ENCODE measurements around the gene EXD1. TPM values are rescaled to one million over a fixed set of nuclear protein-coding genes. Genes with fewer than 3 reads are reported as not detected.
A peak's percentile ranks its signal among the peaks of the same experiment; 100 is the strongest.
"Not testable (repeated sequence)": the region's sequence is repeated elsewhere in the genome, so short reads cannot be mapped to it uniquely, and the experiment has no call there.

EXD1 gene
- total RNA-seq, 1 experiment from 2014 or later = not detected

DNA sequence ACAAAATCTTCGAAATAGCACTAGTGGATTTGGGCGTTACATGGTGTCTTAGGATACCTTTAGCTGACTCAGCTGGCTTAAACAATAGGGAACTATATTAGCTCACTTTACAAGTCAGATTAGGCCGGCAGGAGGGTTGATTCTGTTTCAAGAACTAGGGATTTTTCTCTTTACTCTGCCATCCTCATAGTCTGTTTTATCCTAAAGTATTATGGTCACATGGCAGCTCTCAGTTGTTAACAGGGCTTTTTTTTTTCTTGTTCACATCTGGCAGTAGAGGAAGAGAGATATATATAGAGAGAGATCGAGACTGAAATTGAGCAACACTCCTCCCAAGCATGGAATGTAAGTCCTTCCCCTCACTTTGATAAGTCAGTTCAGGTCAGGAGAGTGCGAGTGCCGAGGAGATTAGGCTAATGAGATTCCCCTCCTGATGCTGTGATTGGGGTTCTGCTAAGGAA lies 33.4 kb upstream of the EXD1 start:
- Histone ChIP-seq H3K27ac (ENCODE audit: low read depth, low read length, poor library complexity, severe bottlenecking) (no peak overlapping the region), H3K9me3 (ENCODE audit: low read depth, low read length, poor library complexity, severe bottlenecking) (peaks cover 3% of the 10 kb centered on the region), H3K36me3 (ENCODE audit: insufficient read depth, low read length, poor library complexity, severe bottlenecking) (peaks cover 8% of the 10 kb centered on the region), H3K4me1 (ENCODE audit: insufficient read depth, low read length, poor library complexity, severe bottlenecking) (peaks cover 7% of the 10 kb centered on the region), H3K27me3 (replicated peaks; ENCODE audit: insufficient read depth, low read depth, low read length, poor library complexity) (no peaks in the 10 kb centered on the region), H3K4me3 (ENCODE audit: low read depth, low read length, poor library complexity, severe bottlenecking) (no peak overlapping the region)
- no TSS peak for BruUV-seq (replicated peaks)
- peak; percentile 26 for DNase-seq (ENCODE audit: low spot score)
- ChIA-PET CTCF (interaction anchor here (0.6 kb wide), 1 partner anchor 173 kb away, joined by 4 read pairs; no protein-coding TSS in a partner anchor), POLR2A (ENCODE audit: low non-redundant PET) (interaction anchor here (0.5 to 0.7 kb wide), 2 partner anchors 159 to 390 kb away, joined by 3 to 7 read pairs; no protein-coding TSS in a partner anchor)
- intact Hi-C loops (cut with micrococcal nuclease; ENCODE audit: unreplicated experiment) = no loop called here
- TF ChIP-seq, protein P1, sequence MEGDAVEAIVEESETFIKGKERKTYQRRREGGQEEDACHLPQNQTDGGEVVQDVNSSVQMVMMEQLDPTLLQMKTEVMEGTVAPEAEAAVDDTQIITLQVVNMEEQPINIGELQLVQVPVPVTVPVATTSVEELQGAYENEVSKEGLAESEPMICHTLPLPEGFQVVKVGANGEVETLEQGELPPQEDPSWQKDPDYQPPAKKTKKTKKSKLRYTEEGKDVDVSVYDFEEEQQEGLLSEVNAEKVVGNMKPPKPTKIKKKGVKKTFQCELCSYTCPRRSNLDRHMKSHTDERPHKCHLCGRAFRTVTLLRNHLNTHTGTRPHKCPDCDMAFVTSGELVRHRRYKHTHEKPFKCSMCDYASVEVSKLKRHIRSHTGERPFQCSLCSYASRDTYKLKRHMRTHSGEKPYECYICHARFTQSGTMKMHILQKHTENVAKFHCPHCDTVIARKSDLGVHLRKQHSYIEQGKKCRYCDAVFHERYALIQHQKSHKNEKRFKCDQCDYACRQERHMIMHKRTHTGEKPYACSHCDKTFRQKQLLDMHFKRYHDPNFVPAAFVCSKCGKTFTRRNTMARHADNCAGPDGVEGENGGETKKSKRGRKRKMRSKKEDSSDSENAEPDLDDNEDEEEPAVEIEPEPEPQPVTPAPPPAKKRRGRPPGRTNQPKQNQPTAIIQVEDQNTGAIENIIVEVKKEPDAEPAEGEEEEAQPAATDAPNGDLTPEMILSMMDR (conservative IDR thresholded peaks at IDR 0.05; ENCODE audit: low read depth, low read length) = no peak
- no peak for TF ChIP-seq EZH2 (IDR thresholded peaks at IDR 0.05; ENCODE audit: borderline replicate concordance, low read depth, low read length, poor library complexity, severe bottlenecking)

DNA sequence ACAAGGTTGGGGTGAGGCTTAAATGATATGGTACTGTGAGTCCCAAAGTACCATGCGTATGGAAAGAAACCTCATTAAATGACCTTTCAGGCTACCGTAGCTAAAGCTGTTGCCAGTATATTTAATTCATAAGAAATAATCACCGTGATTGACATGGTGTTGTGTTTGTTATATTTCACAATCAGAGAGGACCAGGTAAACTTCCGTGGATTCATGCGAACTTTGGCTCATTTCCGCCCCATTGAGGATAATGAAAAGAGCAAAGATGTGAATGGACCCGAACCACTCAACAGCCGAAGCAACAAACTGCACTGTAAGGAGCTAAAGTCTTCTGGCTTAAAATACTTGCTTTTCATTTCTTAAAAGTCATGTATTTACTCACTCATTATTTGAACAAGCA lies 32.0 kb upstream of the EXD1 start:
- H3K4me1 ChIP-seq (ENCODE audit: insufficient read depth, low read length, poor library complexity, severe bottlenecking) = peaks cover 7% of the 10 kb centered on the region
- H3K36me3 ChIP-seq (ENCODE audit: insufficient read depth, low read length, poor library complexity, severe bottlenecking) = peaks cover 8% of the 10 kb centered on the region
- no peak overlapping the region for H3K27ac ChIP-seq (ENCODE audit: low read depth, low read length, poor library complexity, severe bottlenecking)
- peaks cover 3% of the 10 kb centered on the region for H3K9me3 ChIP-seq (ENCODE audit: low read depth, low read length, poor library complexity, severe bottlenecking)
- no peak overlapping the region for H3K4me3 ChIP-seq (ENCODE audit: low read depth, low read length, poor library complexity, severe bottlenecking)
- intact Hi-C loops (cut with micrococcal nuclease; ENCODE audit: unreplicated experiment) = no loop called here
- ChIA-PET POLR2A (ENCODE audit: low non-redundant PET) (no interaction called here), CTCF (no interaction called here)
- no peaks in the 10 kb centered on the region for H3K27me3 ChIP-seq (replicated peaks; ENCODE audit: insufficient read depth, low read depth, low read length, poor library complexity)
- TF ChIP-seq, protein P1 (conservative IDR thresholded peaks at IDR 0.05; ENCODE audit: low read depth, low read length) = no peak
- no peak for TF ChIP-seq EZH2 (IDR thresholded peaks at IDR 0.05; ENCODE audit: borderline replicate concordance, low read depth, low read length, poor library complexity, severe bottlenecking)
- BruUV-seq (replicated peaks) = no TSS peak
- DNase-seq (ENCODE audit: low spot score) = no peak

DNA sequence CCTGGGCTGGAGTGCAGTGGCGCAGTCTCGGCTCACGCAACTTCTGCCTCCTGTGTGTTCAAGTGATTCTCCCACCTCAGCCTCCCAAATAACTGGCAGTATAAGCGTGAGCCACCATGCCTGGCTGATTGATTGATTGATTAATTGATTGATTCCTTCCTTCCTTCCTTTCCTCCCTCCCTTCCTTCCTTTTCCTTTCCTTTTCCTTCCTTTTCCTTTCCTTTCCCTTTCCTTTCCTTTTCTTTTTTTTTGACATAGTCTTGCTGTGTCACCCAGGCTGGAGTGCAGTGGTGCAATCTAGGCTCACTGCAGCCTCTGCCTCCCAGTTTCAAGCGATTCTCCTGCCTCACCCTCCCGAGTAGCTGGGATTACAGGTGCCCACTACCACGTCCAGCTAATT lies 30.4 kb upstream of the EXD1 start:
- POLR2A ChIA-PET (ENCODE audit: low non-redundant PET); H3K27me3 ChIP-seq (replicated peaks; ENCODE audit: insufficient read depth, low read depth, low read length, poor library complexity); BruUV-seq (replicated peaks); DNase-seq (ENCODE audit: low spot score); H3K4me3 ChIP-seq (ENCODE audit: low read depth, low read length, poor library complexity, severe bottlenecking); H3K4me1 ChIP-seq (ENCODE audit: insufficient read depth, low read length, poor library complexity, severe bottlenecking); H3K27ac ChIP-seq (ENCODE audit: low read depth, low read length, poor library complexity, severe bottlenecking); intact Hi-C loops (cut with micrococcal nuclease; ENCODE audit: unreplicated experiment); H3K36me3 ChIP-seq (ENCODE audit: insufficient read depth, low read length, poor library complexity, severe bottlenecking); CTCF ChIA-PET; H3K9me3 ChIP-seq (ENCODE audit: low read depth, low read length, poor library complexity, severe bottlenecking): not testable (repeated sequence)

DNA sequence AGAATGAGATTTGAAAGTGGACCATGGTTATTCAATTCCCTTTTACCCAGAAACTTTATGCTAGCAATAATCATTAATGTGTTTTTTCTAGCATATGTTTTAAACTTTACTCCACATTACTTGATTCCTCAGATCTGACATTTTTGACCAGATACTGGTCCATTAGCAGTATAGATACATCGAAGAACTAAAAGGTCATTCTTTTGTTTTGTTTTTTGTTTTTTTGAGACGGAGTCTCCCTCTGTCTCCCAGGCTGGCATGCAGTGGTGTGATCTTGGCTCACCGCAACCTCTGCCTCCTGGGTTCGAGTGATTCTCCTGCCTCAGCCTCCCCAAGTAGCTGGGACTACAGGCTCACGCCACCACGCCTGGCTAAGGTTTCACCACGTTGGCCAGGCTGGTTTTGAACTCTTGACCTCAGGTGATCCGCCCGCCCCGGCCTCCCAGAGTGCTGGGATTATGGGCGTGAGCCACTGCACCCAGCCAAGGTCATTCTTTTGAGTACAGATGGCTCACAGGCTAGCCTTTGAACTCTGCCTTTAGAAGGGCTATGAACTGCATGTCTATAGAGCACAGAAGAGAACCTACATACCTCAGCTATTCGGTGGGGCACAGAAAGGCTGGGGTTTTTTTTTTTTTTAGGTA lies 29.1 kb upstream of the EXD1 start:
- intact Hi-C loops (cut with micrococcal nuclease; ENCODE audit: unreplicated experiment) = no loop called here
- TF ChIP-seq EZH2 (IDR thresholded peaks at IDR 0.05; ENCODE audit: borderline replicate concordance, low read depth, low read length, poor library complexity, severe bottlenecking) = no peak
- TF ChIP-seq, protein P1 (conservative IDR thresholded peaks at IDR 0.05; ENCODE audit: low read depth, low read length) = no peak
- BruUV-seq (replicated peaks) = no TSS peak
- Histone ChIP-seq H3K9me3 (ENCODE audit: low read depth, low read length, poor library complexity, severe bottlenecking) (peaks cover 3% of the 10 kb centered on the region), H3K27me3 (replicated peaks; ENCODE audit: insufficient read depth, low read depth, low read length, poor library complexity) (no peaks in the 10 kb centered on the region), H3K27ac (ENCODE audit: low read depth, low read length, poor library complexity, severe bottlenecking) (no peak overlapping the region), H3K4me1 (ENCODE audit: insufficient read depth, low read length, poor library complexity, severe bottlenecking) (peaks cover 7% of the 10 kb centered on the region), H3K4me3 (ENCODE audit: low read depth, low read length, poor library complexity, severe bottlenecking) (no peak overlapping the region), H3K36me3 (ENCODE audit: insufficient read depth, low read length, poor library complexity, severe bottlenecking) (peaks cover 8% of the 10 kb centered on the region)
- ChIA-PET POLR2A (ENCODE audit: low non-redundant PET) (no interaction called here), CTCF (no interaction called here)
- DNase-seq (ENCODE audit: low spot score) = no peak

Data from A673 (cell line).